ENCODE data around the gene NOXRED1. TPM values are rescaled to one million over a fixed set of nuclear protein-coding genes. Genes with fewer than 3 reads are reported as not detected.
A peak's percentile ranks its signal among the peaks of the same experiment; 100 is the strongest.

The NOXRED1 gene
- total RNA-seq, 2 experiments from 2014 or later, result 0.16 to 0.42 TPM

DNA sequence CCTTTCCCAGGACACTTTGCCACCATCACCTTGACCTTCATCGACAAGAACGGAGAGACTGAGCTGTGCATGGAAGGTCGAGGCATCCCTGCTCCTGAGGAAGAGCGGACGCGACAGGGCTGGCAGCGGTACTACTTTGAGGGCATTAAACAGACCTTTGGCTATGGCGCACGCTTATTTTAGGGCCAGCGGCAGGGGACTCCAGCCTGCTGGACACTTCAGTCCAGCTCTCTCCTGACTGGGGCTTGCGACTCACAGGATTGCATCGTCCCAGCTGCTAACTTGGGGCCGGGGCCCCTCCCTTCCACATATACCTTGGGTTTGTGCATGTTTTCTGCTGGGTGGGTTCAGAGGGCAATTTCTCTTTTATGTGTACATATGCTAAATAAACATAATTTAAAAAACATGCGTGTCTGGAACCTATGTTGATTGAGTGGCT lies 45.8 kb upstream of the NOXRED1 start:
- Mint-ChIP-seq H3K4me3 (no peak overlapping the region), H3K27ac (no peak overlapping the region), H3K27me3 (no peaks in the 10 kb centered on the region), H3K4me1 (ENCODE audit: low read depth) (no peaks in the 10 kb centered on the region), H3K9me3 (no peaks in the 10 kb centered on the region), H3K36me3 (ENCODE audit: low read depth) (peaks cover 57% of the 10 kb centered on the region)
- Histone ChIP-seq H3K27ac (ENCODE audit: low read depth in 1 of 2, low read length in 2 of 2) (no peak overlapping the region), H3K9me3 (ENCODE audit: control insufficient read depth in 1 of 2, insufficient read depth in 1 of 2, low read length in 2 of 2) (no peaks in the 10 kb centered on the region), H3K4me3 (ENCODE audit: low read length) (no peak overlapping the region), H3K27me3 (ENCODE audit: control insufficient read depth in 1 of 2, insufficient read depth in 2 of 2, low read length in 2 of 2) (no peaks in the 10 kb centered on the region), H3K36me3 (ENCODE audit: insufficient read depth, low read length) (peaks cover 57% of the 10 kb centered on the region), H3K4me1 (ENCODE audit: insufficient read depth, low read length) (no peaks in the 10 kb centered on the region)
- no peak for ATAC-seq (ENCODE audit: poor library complexity)
- TF ChIP-seq CTCF (IDR thresholded peaks at IDR 0.05), result no peak
- ChIA-PET CTCF (no interaction called here), POLR2A (no interaction called here)
- DNase-seq, result no peak
- intact Hi-C loops (cut with DNase I, micrococcal nuclease), result no loop called here

- H3K4me1 Mint-ChIP-seq (ENCODE audit: low read depth), result no peaks in the 10 kb centered on the region
- TF ChIP-seq CTCF (IDR thresholded peaks at IDR 0.05), result no peak
- DNase-seq (no peak), ATAC-seq (ENCODE audit: poor library complexity) (no peak)
- H3K4me3 Mint-ChIP-seq, result no peak overlapping the region
- peaks cover 67% of the 10 kb centered on the region for H3K36me3 Mint-ChIP-seq (ENCODE audit: low read depth)
- Histone ChIP-seq H3K4me3 (ENCODE audit: low read length) (no peak overlapping the region), H3K36me3 (ENCODE audit: insufficient read depth, low read length) (peaks cover 70% of the 10 kb centered on the region), H3K4me1 (ENCODE audit: insufficient read depth, low read length) (no peaks in the 10 kb centered on the region), H3K27ac (ENCODE audit: low read depth in 1 of 2, low read length in 2 of 2) (no peak overlapping the region), H3K27me3 (ENCODE audit: control insufficient read depth in 1 of 2, insufficient read depth in 2 of 2, low read length in 2 of 2) (no peaks in the 10 kb centered on the region), H3K9me3 (ENCODE audit: control insufficient read depth in 1 of 2, insufficient read depth in 1 of 2, low read length in 2 of 2) (no peaks in the 10 kb centered on the region)
- no peaks in the 10 kb centered on the region for H3K27me3 Mint-ChIP-seq
- intact Hi-C loops (cut with DNase I, micrococcal nuclease), result no loop called here
- H3K9me3 Mint-ChIP-seq, result no peaks in the 10 kb centered on the region
- H3K27ac Mint-ChIP-seq, result no peak overlapping the region
- ChIA-PET CTCF (interaction anchor here (0.7 to 1.0 kb wide), 2 partner anchors 8 to 36 kb away, joined by 3 read pairs; no protein-coding TSS in a partner anchor), POLR2A (no interaction called here)
Observed at GRCh38 chr14:77467801-77468200, 44.5 kb upstream of the NOXRED1 start.

- H3K9me3 Mint-ChIP-seq, result no peaks in the 10 kb centered on the region
- ATAC-seq (ENCODE audit: poor library complexity), result no peak
- intact Hi-C loops (cut with DNase I, micrococcal nuclease), result loop anchor here (1.0 to 5.0 kb wide), 6 partner anchors 93 to 1477 kb away; partner anchors contain the start of genes ANGEL1 (in 1 of the 2), SNW1 (in 1 of the 2), SPTLC2 (in 1 of the 2) and TGFB3 (in 1 of the 2)
- ChIA-PET CTCF (interaction anchor here (1.0 to 1.2 kb wide), 5 partner anchors 8 to 301 kb away, joined by 3 to 5 read pairs (median 3); no protein-coding TSS in a partner anchor), POLR2A (interaction anchor here (1.5 to 3.0 kb wide), 2 partner anchors 138 to 249 kb away, joined by 5 to 14 read pairs; partner anchors contain the start of genes ALKBH1, GSTZ1, POMT2 and SLIRP)
- peak overlapping the region; percentile 100 for H3K4me3 Mint-ChIP-seq
- no peaks in the 10 kb centered on the region for H3K27me3 Mint-ChIP-seq
- Histone ChIP-seq H3K36me3 (ENCODE audit: insufficient read depth, low read length) (peaks cover 42% of the 10 kb centered on the region), H3K4me3 (ENCODE audit: low read length) (peak overlapping the region; percentile 98), H3K27ac (ENCODE audit: low read depth in 1 of 2, low read length in 2 of 2) (no peak overlapping the region), H3K9me3 (ENCODE audit: control insufficient read depth in 1 of 2, insufficient read depth in 1 of 2, low read length in 2 of 2) (no peaks in the 10 kb centered on the region), H3K27me3 (ENCODE audit: control insufficient read depth in 1 of 2, insufficient read depth in 2 of 2, low read length in 2 of 2) (no peaks in the 10 kb centered on the region), H3K4me1 (ENCODE audit: insufficient read depth, low read length) (peaks cover 31% of the 10 kb centered on the region)
- peaks cover 67% of the 10 kb centered on the region for H3K36me3 Mint-ChIP-seq (ENCODE audit: low read depth)
- peak; percentile 13 to 77 (median 46) for DNase-seq
- peak overlapping the region; percentile 90 for H3K27ac Mint-ChIP-seq
- TF ChIP-seq CTCF (IDR thresholded peaks at IDR 0.05), result peak; percentile 54
- H3K4me1 Mint-ChIP-seq (ENCODE audit: low read depth), result peaks cover 48% of the 10 kb centered on the region
Observed at GRCh38 chr14:77459072-77459723, 35.9 kb upstream of the NOXRED1 start.

Data from CD4-positive, alpha-beta T cell (primary cell).